ENCODE data around the gene LMNB1. TPM values are rescaled to one million over a fixed set of nuclear protein-coding genes. Genes with fewer than 3 reads are reported as not detected.

LMNB1 gene
- total and polyA plus RNA-seq, 2 experiments from 2014 or later = 20.1 to 269 TPM

DNA sequence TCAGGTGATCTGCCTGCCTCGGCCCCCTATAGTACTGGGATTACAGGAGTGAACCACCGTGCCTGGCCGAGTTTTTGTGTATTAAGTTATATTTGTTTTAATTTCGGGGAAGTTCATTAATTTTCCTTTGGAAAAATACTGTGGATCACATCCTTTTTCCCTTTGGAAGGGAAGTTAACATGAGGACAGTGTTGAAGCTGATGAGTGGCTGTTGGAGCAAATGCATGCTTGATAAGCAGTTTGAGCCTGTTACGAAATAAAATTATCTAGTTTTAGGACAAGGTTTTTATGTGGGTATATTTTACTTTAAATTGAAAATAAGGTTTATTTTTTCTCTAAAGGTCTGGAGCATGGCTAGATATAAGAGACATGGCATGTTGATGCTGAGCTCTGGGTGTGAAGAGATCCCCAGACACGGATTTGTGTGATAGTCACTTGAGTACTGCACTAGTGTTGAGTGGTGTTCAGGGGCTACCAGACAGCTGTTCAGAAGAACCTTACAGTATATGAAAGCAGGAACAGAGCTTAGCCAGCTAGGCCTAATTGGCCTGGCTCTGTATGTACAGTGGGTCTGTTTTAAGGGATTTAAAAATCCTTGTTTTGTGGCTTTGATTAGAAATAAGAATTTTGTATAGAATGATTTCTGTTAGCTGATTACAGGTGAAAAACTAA lies 17.4 kb downstream of the LMNB1 start:
- Mint-ChIP-seq H3K27me3 (ENCODE audit: insufficient read depth, low read depth, poor library complexity) (peaks cover 9% of the 10 kb centered on the region), H3K4me1 (peaks cover 27% of the 10 kb centered on the region), H3K9me3 (no peaks in the 10 kb centered on the region), H3K36me3 (ENCODE audit: low read depth) (peaks cover 21% of the 10 kb centered on the region), H3K4me3 (no peak overlapping the region), H3K27ac (peak overlapping the region; percentile 72)
- no peak overlapping the region for H3K4me3 ChIP-seq
- H3F3A ChIP-seq (replicated peaks; ENCODE audit: low read depth) = 0 out of 2 replicates have a peak, but pooled peaks cover 1% of the 10 kb centered on the region
- TF ChIP-seq EZH2 (IDR thresholded peaks at IDR 0.05; ENCODE audit: low read depth, unreplicated experiment) (no peak), JUNB (IDR thresholded peaks at IDR 0.05; ENCODE audit: unreplicated experiment) (no peak), EZH2phosphoT487 (IDR thresholded peaks at IDR 0.05; ENCODE audit: unreplicated experiment) (no peak), CREB1 (CRISPR knock-in tag; IDR thresholded peaks at IDR 0.05; ENCODE audit: low read depth) (no peak)
- TF ChIP-seq, protein P1, sequence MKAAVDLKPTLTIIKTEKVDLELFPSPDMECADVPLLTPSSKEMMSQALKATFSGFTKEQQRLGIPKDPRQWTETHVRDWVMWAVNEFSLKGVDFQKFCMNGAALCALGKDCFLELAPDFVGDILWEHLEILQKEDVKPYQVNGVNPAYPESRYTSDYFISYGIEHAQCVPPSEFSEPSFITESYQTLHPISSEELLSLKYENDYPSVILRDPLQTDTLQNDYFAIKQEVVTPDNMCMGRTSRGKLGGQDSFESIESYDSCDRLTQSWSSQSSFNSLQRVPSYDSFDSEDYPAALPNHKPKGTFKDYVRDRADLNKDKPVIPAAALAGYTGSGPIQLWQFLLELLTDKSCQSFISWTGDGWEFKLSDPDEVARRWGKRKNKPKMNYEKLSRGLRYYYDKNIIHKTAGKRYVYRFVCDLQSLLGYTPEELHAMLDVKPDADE (IDR thresholded peaks at IDR 0.05) = no peak
- TF ChIP-seq, protein P2, sequence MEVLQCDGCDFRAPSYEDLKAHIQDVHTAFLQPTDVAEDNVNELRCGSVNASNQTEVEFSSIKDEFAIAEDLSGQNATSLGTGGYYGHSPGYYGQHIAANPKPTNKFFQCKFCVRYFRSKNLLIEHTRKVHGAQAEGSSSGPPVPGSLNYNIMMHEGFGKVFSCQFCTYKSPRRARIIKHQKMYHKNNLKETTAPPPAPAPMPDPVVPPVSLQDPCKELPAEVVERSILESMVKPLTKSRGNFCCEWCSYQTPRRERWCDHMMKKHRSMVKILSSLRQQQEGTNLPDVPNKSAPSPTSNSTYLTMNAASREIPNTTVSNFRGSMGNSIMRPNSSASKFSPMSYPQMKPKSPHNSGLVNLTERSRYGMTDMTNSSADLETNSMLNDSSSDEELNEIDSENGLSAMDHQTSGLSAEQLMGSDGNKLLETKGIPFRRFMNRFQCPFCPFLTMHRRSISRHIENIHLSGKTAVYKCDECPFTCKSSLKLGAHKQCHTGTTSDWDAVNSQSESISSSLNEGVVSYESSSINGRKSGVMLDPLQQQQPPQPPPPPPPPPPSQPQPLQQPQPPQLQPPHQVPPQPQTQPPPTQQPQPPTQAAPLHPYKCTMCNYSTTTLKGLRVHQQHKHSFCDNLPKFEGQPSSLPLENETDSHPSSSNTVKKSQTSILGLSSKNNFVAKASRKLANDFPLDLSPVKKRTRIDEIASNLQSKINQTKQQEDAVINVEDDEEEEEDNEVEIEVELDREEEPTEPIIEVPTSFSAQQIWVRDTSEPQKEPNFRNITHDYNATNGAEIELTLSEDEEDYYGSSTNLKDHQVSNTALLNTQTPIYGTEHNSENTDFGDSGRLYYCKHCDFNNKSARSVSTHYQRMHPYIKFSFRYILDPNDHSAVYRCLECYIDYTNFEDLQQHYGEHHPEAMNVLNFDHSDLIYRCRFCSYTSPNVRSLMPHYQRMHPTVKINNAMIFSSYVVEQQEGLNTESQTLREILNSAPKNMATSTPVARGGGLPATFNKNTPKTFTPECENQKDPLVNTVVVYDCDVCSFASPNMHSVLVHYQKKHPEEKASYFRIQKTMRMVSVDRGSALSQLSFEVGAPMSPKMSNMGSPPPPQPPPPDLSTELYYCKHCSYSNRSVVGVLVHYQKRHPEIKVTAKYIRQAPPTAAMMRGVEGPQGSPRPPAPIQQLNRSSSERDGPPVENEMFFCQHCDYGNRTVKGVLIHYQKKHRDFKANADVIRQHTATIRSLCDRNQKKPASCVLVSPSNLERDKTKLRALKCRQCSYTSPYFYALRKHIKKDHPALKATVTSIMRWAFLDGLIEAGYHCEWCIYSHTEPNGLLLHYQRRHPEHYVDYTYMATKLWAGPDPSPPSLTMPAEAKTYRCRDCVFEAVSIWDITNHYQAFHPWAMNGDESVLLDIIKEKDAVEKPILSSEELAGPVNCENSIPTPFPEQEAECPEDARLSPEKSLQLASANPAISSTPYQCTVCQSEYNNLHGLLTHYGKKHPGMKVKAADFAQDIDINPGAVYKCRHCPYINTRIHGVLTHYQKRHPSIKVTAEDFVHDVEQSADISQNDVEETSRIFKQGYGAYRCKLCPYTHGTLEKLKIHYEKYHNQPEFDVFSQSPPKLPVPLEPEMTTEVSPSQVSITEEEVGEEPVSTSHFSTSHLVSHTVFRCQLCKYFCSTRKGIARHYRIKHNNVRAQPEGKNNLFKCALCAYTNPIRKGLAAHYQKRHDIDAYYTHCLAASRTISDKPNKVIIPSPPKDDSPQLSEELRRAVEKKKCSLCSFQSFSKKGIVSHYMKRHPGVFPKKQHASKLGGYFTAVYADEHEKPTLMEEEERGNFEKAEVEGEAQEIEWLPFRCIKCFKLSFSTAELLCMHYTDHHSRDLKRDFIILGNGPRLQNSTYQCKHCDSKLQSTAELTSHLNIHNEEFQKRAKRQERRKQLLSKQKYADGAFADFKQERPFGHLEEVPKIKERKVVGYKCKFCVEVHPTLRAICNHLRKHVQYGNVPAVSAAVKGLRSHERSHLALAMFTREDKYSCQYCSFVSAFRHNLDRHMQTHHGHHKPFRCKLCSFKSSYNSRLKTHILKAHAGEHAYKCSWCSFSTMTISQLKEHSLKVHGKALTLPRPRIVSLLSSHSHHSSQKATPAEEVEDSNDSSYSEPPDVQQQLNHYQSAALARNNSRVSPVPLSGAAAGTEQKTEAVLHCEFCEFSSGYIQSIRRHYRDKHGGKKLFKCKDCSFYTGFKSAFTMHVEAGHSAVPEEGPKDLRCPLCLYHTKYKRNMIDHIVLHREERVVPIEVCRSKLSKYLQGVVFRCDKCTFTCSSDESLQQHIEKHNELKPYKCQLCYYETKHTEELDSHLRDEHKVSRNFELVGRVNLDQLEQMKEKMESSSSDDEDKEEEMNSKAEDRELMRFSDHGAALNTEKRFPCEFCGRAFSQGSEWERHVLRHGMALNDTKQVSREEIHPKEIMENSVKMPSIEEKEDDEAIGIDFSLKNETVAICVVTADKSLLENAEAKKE (CRISPR knock-in tag; IDR thresholded peaks at IDR 0.05) = no peak
- TF ChIP-seq, protein P3, sequence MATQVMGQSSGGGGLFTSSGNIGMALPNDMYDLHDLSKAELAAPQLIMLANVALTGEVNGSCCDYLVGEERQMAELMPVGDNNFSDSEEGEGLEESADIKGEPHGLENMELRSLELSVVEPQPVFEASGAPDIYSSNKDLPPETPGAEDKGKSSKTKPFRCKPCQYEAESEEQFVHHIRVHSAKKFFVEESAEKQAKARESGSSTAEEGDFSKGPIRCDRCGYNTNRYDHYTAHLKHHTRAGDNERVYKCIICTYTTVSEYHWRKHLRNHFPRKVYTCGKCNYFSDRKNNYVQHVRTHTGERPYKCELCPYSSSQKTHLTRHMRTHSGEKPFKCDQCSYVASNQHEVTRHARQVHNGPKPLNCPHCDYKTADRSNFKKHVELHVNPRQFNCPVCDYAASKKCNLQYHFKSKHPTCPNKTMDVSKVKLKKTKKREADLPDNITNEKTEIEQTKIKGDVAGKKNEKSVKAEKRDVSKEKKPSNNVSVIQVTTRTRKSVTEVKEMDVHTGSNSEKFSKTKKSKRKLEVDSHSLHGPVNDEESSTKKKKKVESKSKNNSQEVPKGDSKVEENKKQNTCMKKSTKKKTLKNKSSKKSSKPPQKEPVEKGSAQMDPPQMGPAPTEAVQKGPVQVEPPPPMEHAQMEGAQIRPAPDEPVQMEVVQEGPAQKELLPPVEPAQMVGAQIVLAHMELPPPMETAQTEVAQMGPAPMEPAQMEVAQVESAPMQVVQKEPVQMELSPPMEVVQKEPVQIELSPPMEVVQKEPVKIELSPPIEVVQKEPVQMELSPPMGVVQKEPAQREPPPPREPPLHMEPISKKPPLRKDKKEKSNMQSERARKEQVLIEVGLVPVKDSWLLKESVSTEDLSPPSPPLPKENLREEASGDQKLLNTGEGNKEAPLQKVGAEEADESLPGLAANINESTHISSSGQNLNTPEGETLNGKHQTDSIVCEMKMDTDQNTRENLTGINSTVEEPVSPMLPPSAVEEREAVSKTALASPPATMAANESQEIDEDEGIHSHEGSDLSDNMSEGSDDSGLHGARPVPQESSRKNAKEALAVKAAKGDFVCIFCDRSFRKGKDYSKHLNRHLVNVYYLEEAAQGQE (IDR thresholded peaks at IDR 0.05; ENCODE audit: unreplicated experiment) = no peak
- TF ChIP-seq, protein P4, sequence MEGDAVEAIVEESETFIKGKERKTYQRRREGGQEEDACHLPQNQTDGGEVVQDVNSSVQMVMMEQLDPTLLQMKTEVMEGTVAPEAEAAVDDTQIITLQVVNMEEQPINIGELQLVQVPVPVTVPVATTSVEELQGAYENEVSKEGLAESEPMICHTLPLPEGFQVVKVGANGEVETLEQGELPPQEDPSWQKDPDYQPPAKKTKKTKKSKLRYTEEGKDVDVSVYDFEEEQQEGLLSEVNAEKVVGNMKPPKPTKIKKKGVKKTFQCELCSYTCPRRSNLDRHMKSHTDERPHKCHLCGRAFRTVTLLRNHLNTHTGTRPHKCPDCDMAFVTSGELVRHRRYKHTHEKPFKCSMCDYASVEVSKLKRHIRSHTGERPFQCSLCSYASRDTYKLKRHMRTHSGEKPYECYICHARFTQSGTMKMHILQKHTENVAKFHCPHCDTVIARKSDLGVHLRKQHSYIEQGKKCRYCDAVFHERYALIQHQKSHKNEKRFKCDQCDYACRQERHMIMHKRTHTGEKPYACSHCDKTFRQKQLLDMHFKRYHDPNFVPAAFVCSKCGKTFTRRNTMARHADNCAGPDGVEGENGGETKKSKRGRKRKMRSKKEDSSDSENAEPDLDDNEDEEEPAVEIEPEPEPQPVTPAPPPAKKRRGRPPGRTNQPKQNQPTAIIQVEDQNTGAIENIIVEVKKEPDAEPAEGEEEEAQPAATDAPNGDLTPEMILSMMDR (conservative IDR thresholded peaks at IDR 0.05; ENCODE audit: low read depth in 2 of 2) = no peak
- peak overlapping the region; percentile 72; the same call in 1 of the 2 replicates for H3K27ac ChIP-seq (ENCODE audit: low read depth)
- peaks cover 100% of the 10 kb centered on the region for H3K79me2 ChIP-seq (replicated peaks; ENCODE audit: insufficient read depth)
- H3K9me2 ChIP-seq (ENCODE audit: insufficient read depth) = no peaks in the 10 kb centered on the region
- H3K4me1 ChIP-seq (ENCODE audit: insufficient read depth) = peaks cover 10% of the 10 kb centered on the region
- H2AFZ ChIP-seq = no peak overlapping the region
- peaks cover 86% of the 10 kb centered on the region for H4K20me1 ChIP-seq (replicated peaks; ENCODE audit: insufficient read depth)
- no peaks in the 10 kb centered on the region for H3K27me3 ChIP-seq (ENCODE audit: insufficient read depth)
- DNase-seq (ENCODE audit: low spot score) (no peak), ATAC-seq (no peak)
- no peaks in the 10 kb centered on the region for H3K36me3 ChIP-seq (ENCODE audit: insufficient read depth)
- no peak overlapping the region for H3K4me2 ChIP-seq

Data from GM23338 (cell line).